HG02870 (cell line): ENCODE data around the gene GASK1A.
"Not testable (repeated sequence)": the region's sequence is repeated elsewhere in the genome, so short reads cannot be mapped to it uniquely, and the experiment has no call there.

ENCODE experiments used
- ATAC-seq: cut with Tn5 transposase; IDR thresholded peaks from one replicate; pipeline ENCODE4 v1.9.1; 2021; ENCODE audit warnings: mild to moderate bottlenecking, moderate library complexity; ENCODE audit not compliant: unreplicated experiment

Gene GASK1A

DNA sequence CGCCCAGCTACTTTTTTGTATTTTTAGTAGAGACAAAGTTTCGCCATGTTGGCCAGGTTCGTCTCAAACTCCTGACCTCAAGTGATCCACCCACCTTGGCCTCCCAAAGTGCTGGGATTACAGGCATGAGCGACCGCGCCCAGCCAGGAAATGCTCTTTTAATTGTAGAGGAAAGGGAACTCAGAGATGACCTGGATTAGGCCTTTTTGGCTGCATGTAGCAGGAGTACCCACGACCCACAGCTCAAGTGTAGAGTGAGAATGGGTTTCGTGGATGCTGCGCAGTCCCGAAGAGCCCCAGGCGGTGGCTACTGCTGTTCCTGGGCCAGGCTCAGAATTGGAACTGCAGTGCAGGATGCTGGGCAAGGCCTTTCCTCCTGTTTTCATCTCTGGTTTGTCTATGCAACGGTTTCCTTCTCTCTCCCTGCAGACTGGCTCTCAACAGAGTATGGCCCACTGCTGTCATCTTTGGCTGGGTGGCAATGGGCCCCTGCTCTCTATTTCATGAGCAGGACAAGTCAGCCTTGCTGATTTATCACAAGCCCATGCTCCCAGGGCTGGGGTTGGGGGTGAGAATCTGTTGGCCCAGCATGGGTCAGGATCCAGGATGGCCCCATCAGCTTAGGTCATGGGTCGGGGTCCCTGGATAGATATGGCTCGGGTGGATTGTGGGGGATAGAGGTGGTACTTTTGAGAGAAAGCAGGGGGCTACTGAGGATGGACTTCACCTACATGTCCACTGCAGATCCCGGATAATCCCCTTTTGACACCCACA is 51.2 kb downstream of the GASK1A start:
- no peak for ATAC-seq

DNA sequence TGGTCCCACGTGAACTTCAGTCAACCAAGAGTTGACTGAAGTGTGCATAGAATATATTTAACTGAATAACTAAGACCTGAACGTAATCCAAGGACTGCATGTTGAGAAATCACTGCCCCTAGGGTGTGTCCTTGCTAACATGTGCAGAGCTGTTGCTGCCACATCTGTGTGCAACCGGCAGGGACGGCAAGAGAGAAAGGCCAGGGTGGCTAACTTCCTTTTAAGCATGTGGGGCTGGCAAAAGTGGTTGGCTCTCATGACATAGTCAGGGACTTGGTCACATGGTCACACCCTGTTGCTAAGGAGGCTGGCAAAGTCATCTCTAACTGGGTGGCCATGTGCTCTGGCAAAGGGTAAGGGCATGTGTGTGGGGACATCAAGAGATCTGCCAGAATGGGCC is 52.4 kb downstream of the GASK1A start:
- no peak for ATAC-seq

DNA sequence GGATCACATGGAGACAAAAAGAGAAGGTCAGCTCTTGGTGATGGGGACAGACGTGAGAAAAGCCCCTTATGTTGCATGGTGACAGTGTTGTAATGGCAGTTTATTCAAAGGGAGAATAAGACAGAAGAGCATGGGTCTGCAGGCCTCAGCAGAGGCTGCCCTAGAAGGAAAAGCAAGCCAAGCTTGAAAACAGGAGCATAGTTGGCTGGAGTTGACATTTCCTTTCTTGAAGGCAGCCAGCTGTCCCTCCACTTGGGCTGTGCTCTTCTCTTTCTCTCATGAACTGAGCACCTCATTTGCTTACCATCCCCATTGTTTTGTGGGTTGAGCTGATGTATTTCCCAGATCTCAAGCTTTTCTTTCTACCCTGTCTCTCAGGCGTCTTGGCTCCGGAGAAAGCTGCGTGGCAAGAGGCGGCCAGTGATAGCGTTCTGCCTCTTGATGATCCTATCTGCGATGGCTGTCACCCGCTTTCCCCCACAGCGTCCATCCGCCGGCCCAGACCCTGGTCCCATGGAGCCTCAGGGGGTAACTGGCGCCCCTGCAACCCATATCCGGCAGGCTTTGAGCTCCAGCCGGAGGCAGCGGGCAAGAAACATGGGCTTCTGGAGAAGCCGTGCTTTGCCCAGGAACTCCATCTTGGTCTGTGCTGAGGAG is 52.9 kb downstream of the GASK1A start:
- ATAC-seq, result no peak

DNA sequence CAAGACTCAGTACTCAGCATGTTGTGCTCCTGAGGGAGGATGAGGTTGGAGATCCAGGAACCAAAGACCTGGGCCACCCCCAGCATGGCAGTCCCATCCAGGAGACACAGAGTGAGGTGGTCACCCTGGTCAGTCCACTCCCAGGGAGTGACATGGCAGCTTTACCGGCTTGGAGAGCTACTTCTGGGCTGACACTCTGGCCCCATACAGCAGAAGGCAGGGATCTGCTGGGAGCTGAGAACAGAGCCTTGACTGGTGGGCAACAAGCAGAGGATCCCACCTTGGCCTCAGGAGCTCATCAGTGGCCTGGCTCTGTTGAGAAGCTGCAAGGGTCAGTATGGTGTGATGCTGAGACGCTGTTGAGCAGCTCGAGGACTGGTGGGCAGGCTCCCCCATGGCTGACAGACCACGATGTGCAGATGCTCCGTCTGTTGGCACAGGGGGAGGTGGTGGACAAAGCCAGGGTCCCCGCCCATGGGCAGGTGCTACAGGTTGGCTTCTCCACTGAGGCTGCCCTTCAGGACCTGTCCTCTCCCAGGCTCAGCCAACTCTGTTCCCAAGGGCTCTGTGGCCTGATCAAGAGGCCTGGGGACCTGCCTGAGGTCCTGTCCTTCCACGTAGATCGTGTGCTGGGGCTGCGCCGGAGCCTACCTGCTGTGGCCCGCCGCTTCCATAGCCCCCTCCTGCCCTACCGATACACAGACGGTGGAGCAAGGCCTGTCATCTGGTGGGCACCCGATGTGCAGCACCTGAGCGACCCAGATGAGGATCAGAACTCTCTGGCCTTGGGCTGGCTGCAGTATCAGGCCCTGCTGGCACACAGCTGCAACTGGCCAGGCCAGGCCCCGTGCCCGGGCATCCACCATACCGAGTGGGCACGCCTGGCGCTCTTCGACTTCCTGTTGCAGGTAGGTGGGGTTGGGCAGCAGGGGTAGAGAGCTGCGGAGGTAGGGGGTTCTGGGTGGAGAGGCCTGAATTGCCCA is 53.8 kb downstream of the GASK1A start:
- no peak for ATAC-seq

DNA sequence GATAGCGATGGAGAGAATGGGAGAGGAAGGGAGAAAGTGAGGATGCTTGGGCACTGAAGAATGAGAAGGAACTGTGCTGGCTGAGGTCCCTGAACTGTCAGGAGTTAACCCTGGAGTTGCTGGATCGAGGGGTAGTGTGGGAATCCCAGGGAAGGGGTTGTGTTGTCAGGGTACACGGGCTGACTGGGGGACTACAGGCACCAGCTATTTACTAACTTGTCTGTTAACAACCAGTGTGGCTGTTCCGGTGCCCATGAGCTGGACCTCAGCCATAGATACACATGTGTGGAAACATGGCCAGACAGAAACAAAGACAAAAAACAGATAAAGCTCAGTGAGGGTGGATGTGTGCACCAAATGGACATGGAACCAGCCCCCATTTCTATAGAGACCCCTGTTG is 55.1 kb downstream of the GASK1A start:
- no peak for ATAC-seq

DNA sequence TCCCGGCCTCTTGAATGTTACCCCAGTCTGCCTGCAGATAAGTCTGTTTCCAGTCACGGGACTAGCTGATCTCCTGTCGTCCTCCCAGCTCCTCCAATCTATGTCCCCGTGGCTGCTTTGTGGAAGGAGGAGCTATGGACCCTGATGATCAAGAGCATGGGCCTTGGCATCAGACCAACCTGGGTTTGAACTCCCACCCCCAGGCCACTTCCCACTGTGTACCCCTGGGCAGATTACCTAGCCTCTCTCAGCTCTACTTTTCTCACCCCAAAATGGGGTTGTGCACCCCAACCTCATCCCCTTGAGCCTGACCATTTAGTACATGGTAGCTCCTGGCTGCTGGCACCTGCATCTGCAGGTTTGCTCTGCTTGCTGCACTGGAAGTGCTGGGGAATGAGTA is 55.8 kb downstream of the GASK1A start:
- no peak for ATAC-seq

DNA sequence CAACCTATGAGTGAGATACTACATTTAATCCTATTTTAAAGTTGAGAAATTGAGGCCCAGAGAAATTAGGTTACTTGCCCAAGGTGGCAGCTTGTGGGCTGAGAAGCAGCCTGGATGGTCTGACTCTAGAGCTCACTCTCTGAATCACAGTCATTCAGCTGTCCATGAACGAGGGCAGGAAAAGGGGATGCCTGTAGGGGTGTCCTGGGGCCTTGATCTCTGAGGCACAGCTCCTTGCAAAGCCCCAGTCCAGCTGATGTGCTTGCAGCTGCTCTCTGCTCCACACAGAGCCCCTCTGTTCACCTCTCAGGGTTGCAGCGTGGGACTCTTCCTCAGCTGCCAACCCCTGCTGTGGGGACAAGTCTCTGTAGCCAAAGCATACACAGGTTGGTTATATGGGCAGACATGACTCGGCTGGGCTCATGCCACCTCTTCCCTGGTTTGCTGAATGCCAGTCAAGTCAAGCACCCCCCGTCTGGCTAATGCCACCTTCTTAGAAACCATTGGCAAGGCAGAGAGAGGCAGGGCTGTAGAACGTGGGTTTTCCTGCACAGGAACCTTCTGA is 56.8 kb downstream of the GASK1A start:
- no peak for ATAC-seq

DNA sequence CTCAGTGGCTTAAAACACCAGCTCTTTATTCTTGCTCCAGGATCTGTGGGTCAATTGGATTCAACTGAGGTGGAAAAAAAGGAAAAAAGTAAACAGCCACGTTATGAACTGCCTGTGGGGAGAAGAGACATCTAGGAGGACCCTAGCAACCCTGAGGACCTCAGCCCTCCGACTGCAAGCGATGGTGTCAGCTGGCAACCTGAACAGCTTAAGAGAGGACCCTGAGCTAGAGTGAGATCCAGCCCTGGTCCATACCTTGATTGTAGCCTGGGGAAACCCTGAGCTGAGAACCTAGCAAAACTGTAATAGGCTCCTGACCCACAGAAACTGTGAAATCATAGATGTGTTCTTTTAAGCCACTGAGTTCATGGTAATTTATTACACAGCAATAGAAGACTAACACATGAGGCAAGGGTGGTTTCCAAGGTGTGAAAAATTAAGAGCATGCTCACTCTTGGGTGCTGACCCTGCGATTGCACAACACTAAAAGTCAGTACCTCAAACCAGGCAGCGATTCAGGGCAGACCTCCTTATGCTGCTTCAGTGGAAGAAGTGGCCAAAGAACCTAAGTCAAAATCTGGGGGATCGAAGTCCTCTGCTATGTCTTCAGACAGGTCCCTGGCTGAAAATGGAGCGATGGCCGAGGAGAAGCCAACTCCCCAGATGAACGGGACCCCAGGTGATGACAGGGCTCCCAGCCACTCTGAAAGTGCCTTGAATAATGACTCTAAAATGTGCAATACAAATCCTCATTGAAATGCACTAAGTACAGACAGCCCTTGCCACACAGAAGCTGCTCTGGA is 57.7 kb downstream of the GASK1A start:
- ATAC-seq, result no peak

DNA sequence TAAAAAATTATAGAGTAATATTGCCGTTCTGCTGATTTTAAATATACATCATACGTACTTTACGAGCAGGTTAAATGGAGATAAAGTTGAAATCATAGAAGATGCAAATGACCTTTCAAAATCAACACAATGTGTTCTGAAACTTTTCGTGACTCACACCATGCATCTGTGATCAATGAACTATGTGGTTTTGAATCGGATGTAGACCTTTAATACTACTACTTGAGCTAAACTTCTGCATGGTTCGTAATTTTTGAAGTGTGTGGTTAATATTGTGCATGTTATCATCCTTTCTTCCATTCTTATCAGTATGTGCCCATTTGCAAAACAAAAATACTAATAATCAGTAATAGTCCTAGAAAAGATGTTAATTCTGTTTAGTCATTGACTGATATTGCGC is 58.9 kb downstream of the GASK1A start:
- no peak for ATAC-seq

DNA sequence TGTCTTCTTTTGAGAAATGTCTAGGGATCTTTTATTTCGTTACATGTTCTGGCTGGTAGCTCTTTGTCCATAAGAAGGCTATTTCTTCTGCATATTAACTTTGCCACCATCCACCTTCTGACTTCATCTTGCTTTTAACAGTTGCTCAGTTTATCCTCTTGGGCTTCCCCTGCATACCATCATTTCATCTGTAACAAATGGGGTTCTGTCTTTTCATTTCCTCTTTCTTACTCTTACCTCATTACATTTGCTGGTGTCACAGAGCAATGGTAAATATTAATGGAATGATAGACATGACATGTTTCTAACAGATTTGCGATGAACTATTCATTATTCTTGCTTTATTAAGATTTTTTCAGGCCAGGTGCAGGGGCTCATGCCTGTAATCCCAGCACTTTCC is 62.4 kb downstream of the GASK1A start:
- no peak for ATAC-seq

DNA sequence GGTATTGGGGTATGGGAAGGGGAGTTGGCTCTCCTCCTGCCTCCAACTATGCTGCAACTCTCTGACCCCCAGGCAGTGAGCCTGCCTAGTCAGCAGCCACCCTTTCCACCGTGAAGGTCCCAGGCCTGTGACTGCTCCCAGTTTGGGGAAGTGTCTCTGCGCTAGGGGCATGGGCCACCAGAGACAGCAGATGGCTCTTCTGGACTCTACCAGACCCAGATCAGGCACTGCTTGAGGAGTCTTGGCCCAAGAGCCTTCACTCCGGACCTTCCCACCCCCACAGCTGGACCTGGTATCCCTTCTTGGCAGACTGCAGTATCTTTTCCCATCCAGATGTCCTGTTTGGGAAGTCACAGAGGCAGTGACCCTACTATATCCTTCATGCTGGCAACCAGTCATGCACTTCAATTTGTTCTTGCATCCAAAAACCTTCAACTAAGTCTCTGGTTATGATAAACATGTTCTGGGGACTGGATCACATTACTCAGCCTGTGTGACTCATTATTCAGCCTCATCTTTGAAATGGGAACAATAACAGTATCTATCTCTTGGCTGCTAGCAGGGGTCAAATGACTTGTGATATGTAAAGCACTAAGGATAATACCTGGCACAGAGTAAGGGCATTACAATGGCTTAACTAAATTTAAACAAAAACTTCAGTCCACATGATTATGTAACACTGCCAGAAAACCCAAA is 64.1 kb downstream of the GASK1A start:
- no peak for ATAC-seq

DNA sequence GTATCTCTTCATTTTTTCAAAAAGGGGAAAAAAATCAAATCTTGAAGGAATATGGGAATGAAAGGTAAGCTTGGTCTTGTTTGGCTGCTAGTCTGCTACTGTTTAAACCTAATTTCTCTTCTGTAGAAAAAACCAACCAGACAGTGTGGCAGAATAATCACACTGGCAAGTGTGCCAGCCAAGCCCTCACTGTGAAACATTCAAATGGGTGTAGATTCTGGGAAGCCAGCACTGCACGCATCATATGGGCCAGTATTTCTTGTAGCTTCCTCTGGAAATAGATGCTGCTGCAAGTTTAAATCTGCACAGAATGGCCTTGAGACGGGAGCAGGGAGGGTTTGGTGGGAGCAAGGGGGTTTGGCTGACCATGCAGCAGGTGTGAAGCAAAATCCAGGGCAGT is 64.7 kb downstream of the GASK1A start:
- no peak for ATAC-seq

DNA sequence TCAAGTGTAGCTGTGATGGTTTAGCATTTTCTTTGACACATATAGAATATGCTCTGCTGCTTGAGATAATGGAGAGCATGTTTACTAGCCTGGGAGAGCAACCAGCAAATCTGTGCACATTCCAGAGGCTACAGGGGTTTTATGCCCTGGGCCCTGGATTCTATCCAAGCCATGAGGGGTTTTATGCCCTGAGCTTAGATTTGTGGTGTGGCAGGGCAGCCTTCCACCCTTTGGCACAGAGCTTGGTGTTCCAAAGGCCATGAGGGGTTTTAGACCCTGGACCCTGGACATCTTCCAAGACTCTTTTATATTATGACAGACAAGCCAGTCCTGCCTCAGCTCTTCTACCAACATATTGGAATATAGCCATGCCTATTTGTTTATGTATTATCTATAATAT is 66.0 kb downstream of the GASK1A start:
- not testable (repeated sequence) for ATAC-seq

DNA sequence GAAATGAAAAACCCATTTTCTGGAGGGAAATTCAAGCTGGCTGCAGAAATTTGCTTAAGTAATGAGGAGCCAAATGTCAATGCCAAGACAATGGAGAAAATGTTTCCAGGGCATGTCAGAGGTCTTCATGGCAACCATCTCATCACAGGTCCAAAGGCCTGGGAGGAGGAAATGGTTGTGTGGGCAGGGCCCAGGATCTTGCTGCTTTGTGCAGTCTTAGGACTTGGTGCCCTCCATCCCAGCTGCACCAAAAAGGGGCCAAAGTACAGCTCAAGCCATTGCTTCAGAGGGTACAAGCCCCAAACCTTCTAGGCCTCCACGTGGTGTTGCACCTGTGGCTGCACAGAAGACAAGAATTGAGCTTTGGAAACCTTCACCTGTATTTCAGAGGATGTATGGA is 67.5 kb downstream of the GASK1A start:
- ATAC-seq, result no peak

DNA sequence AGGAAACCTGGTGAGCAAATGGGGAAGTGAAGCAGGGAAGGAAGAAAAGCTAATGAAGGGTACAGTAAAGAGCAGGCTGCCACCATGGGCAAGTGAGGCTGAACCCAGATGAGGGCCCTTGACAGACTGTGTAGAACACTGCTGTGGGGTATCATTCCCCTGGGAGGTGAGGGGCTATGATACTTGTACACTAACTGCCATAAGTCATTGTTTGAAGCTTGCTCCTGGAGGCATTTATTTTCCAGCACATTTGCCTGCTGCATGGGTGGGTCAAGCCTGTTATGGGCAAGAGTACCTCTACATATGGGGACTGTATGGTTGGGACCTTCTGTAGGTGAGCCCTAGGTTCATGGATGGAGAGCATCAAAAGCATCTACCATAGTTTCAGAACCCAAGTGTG is 69.4 kb downstream of the GASK1A start:
- ATAC-seq, result no peak

DNA sequence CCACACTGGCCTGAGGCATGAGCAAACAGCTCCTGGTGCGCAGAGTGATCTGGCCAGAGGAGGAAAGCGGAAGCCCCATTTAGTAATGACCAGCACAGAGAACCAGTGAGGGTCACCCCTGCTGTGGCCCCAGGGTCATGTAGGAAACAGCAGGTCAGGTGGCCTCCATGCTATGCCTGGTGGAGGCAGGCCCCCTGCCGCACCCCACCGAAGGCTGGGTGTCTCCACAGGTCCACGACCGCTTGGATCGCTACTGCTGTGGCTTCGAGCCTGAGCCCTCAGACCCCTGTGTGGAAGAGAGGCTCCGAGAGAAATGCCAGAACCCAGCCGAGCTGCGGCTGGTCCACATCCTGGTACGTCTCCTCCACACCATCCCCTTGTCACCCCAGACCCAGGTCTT is 74.2 kb downstream of the GASK1A start:
- ATAC-seq, result no peak

DNA sequence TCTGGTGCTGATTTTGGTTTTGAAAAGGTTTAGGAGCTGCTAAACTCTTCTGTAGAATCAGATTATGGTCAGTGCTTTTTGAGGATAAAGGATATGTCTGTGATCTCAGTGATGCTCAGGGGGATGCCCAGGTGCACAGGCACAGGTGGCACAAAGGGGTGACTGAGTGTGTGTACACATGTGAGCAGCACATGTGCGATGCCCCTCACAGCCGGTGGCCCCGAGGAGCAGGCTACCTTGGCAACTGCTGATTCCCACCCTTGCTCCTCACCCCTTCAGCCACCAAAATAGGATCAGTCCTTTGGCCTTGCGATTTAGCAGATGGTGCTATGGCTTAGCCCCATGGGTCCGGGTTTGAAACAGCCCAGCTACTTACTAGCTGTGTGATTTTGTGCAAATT is 75.6 kb downstream of the GASK1A start:
- ATAC-seq, result no peak

DNA sequence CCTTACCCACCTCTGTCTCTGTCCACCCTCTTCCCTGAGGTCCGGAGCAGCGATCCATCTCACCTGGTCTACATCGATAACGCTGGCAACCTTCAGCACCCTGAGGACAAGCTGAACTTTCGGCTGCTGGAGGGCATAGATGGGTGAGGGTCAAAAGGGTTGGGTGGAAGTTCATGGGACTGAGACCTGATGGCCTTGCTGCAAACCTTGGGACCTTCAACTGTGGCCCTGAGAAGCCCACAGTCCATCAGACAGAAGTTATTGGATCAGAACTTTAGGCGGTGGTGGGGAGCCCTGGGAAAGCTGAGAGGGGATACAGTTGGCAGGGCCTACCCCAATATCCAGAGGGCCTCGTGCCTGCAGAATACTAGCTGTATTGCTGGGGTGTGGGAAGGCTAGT is 76.3 kb downstream of the GASK1A start:
- ATAC-seq, result no peak

DNA sequence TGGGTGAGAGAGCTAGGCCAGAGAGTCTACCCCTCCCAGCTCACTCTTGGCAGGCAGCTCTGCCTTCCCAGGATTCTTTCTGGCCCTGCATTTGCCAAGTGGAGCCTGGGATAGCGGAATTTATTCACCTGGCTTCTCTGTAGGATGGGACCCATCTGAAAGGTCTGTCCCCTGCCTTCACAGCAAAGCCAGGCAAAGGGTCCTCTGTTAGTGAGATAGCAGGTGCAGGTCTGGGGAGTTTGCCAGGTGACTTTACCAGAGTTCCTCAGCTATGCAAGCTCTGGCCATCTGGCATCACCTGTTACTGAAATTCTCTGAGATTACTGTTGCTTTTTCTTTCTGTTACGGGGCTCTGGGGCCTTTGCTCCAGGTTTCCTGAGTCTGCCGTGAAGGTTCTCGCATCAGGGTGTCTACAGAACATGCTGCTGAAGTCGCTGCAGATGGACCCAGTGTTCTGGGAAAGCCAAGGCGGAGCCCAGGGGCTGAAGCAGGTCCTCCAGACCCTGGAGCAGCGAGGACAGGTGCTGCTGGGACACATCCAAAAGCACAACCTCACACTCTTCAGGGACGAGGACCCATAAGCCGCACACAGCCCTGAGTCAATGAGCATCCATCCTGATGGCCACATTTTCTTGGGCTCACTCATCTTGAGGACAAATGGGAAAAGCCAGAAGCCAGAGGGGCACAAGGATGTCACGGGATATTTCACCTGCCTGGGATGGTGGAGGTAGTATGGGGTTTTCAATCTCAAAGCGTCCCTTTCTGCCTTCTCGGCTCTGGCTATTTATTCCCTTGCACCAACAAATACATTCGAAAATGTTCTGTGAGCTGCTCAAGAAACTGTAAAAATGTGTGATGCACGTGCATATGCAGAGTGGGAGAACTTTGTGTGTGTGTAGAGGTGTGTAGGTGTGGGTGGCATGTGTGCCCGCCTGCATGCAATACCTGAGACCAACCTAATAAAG is 77.0 kb downstream of the GASK1A start:
- ATAC-seq, result no peak
